Endothelial cell of umbilical vein (primary cell): Measurements from ENCODE around the gene SYTL2. TPM values are rescaled to one million over a fixed set of nuclear protein-coding genes. Genes with fewer than 3 reads are reported as not detected.

ENCODE experiments used
- BruUV-seq: library from RNA; stranded (reverse); fragments of 400-500 nt; replicated peaks from 2 replicates; lab custom pipeline; 2021; lab: Mats Ljungman, UMichigan
- CTCF ChIA-PET: fragments of 300-600, 350-600 bp; sonication (Branson Sonifier 250); formaldehyde crosslinking; loops from one replicate; lab custom pipeline; 2021; ENCODE audit warnings: antibody characterized with exemption, inconsistent platforms; lab: Charles Lee
- POLR2A ChIA-PET: fragments of 300-600, 350-600 bp; sonication (Branson Sonifier 250); formaldehyde crosslinking; loops from one replicate; lab custom pipeline; 2021; ENCODE audit warnings: antibody characterized with exemption, inconsistent platforms; lab: Charles Lee
- DNase-seq: peaks from one replicate; pipeline ENCODE4 v3.0.0-alpha.2; 2011; ENCODE audit warnings: low read depth, low spot score
- FAIRE-seq: peaks from 2 replicates; lab custom pipeline; 2011; peaks lifted over from hg19 to GRCh38; lab: Jason Lieb, UNC
- H2AFZ ChIP-seq: 2 replicates; pipeline ENCODE4 v1.6.0; 2012; ENCODE audit warnings: low read depth, low read length, control low read depth, inconsistent platforms
- H3K27ac ChIP-seq: 2 replicates; pipeline ENCODE4 v1.5.1; 2011; ENCODE audit warnings: low read depth, mild to moderate bottlenecking, control low read depth, low read length, moderate library complexity; ENCODE audit not compliant: insufficient read depth
- H3K27me3 ChIP-seq, 2 experiments: 2 replicates each; pipeline versions ENCODE4 v1.6.0 to v1.6.1; 2011; ENCODE audit warnings: low read length in 2 of 2, mixed read lengths in 1 of 2; ENCODE audit not compliant: control insufficient read depth in 2 of 2, insufficient read depth in 2 of 2
- H3K36me3 ChIP-seq, 2 experiments: 2 replicates in 1 of 2; 3 replicates in 1 of 2; pipeline ENCODE4 v1.5.1; 2011; ENCODE audit warnings: low read length in 2 of 2, mild to moderate bottlenecking in 1 of 2, moderate library complexity in 1 of 2; ENCODE audit not compliant: control insufficient read depth in 2 of 2, insufficient read depth in 2 of 2; ENCODE audit errors: extremely low read depth in 1 of 2
- H3K4me1 ChIP-seq: 3 replicates; pipeline ENCODE4 v1.5.1; 2011; ENCODE audit warnings: mild to moderate bottlenecking, low read length; ENCODE audit not compliant: control insufficient read depth, insufficient read depth; ENCODE audit errors: extremely low read depth
- H3K4me2 ChIP-seq: 2 replicates; pipeline ENCODE4 v1.6.1; 2011; ENCODE audit warnings: low read length, control low read depth, mixed read lengths; ENCODE audit not compliant: insufficient read depth
- H3K4me3 ChIP-seq, 3 experiments: fragments of 200-600 bp in 1 of 3; sonication (generic), shearing (Covaris generic) in 1 of 3; replicated peaks in 1 of 3; 2 replicates each; pipeline ENCODE4 v1.5.1; 2011 to 2016; ENCODE audit warnings: control low read depth in 3 of 3, low read length in 3 of 3, mild to moderate bottlenecking in 2 of 3, inconsistent platforms in 1 of 3, low read depth in 1 of 3, moderate library complexity in 1 of 3; ENCODE audit not compliant: insufficient read depth in 1 of 3
- H3K79me2 ChIP-seq: 2 replicates; pipeline ENCODE4 v1.6.0; 2012; ENCODE audit warnings: low read length, inconsistent platforms; ENCODE audit not compliant: control insufficient read depth, insufficient read depth
- H3K9ac ChIP-seq: replicated peaks from 2 replicates; pipeline ENCODE3; 2011; ENCODE audit warnings: low read length, control low read depth; ENCODE audit not compliant: insufficient read depth; ENCODE audit errors: extremely low read depth
- H3K9me1 ChIP-seq: replicated peaks from 3 replicates; pipeline ENCODE4 v1.6.0; 2011; ENCODE audit warnings: mild to moderate bottlenecking, low read length; ENCODE audit not compliant: control insufficient read depth, insufficient read depth; ENCODE audit errors: extremely low read depth
- H3K9me3 ChIP-seq: replicated peaks from 2 replicates; pipeline ENCODE4 v1.5.1; 2012; ENCODE audit warnings: low read length, inconsistent platforms; ENCODE audit not compliant: control insufficient read depth, insufficient read depth
- H4K20me1 ChIP-seq: replicated peaks from 2 replicates; pipeline ENCODE3; 2011; ENCODE audit warnings: mild to moderate bottlenecking, low read length; ENCODE audit not compliant: control insufficient read depth, insufficient read depth; ENCODE audit errors: extremely low read depth
- CTCF ChIP-seq, 2 donors: IDR thresholded peaks; 1 replicate in 1 of 2; 2 replicates in 1 of 2; pipeline ENCODE4 v1.5.1; 2011; ENCODE audit warnings: low read length in 2 of 2, mild to moderate bottlenecking in 2 of 2, moderate library complexity in 2 of 2, control low read depth in 1 of 2, inconsistent platforms in 1 of 2, low read depth in 1 of 2; ENCODE audit not compliant: insufficient read depth in 1 of 2; ENCODE audit errors: extremely low read depth in 1 of 2
- EZH2 ChIP-seq: IDR thresholded peaks from 2 replicates; pipeline ENCODE4 v1.6.1; 2012; ENCODE audit warnings: borderline replicate concordance, low read depth, mild to moderate bottlenecking, moderate library complexity, low read length, inconsistent platforms; ENCODE audit not compliant: severe bottlenecking
- FOS ChIP-seq: IDR thresholded peaks from 2 replicates; pipeline ENCODE4 v1.6.1; 2011; ENCODE audit warnings: mild to moderate bottlenecking, low read length, moderate library complexity, borderline replicate concordance; ENCODE audit not compliant: insufficient read depth
- GATA2 ChIP-seq: IDR thresholded peaks from 2 replicates; pipeline ENCODE4 v1.7.0; 2011; ENCODE audit warnings: low read depth, mild to moderate bottlenecking, moderate library complexity, mixed read lengths, low read length; ENCODE audit not compliant: insufficient read length, insufficient read depth
- JUN ChIP-seq: IDR thresholded peaks from 2 replicates; pipeline ENCODE4 v1.6.1; 2011; ENCODE audit warnings: borderline replicate concordance, low read depth; ENCODE audit not compliant: insufficient read length, insufficient read depth
- MAX ChIP-seq: IDR thresholded peaks from 2 replicates; pipeline ENCODE4 v1.6.1; 2011; ENCODE audit not compliant: insufficient read depth, insufficient read length
- MYC ChIP-seq: IDR thresholded peaks from one replicate; pipeline ENCODE4 v1.6.1; 2011; ENCODE audit warnings: mild to moderate bottlenecking, low read depth, low read length
- POLR2A ChIP-seq: IDR thresholded peaks from 2 replicates; pipeline ENCODE4 v1.6.1; 2012; ENCODE audit warnings: low read depth, mild to moderate bottlenecking, control low read depth, low read length
- POLR2AphosphoS5 ChIP-seq: IDR thresholded peaks from 2 replicates; pipeline ENCODE4 v1.6.1; 2012; ENCODE audit warnings: low read depth, mild to moderate bottlenecking, control low read depth, low read length, moderate library complexity; ENCODE audit not compliant: insufficient read depth
- dilution Hi-C: fragments of 300-500 bp; cut with MboI; formaldehyde crosslinking; loops from one replicate; pipeline ENCODE4 v1.15.0; 2019; ENCODE audit warnings: low sequenced_read_pairs; ENCODE audit not compliant: extremely low pct_ligation_motif_present
- intact Hi-C: fragments of 100-400 bp; cut with micrococcal nuclease; formaldehyde crosslinking; loops from one replicate; pipeline ENCODE4 v1.10.0; 2022
- polyA plus RNA-seq, 4 experiments: library from polyadenylated mRNA; depleted of rRNA in 3 of 4; stranded (reverse) in 3 of 4; unstranded in 1 of 4; fragments of >200 nt; gene quantifications; 2 replicates each; pipeline versions ENCODE4 v1.2.1 to v1.2.3, GENCODE V29; 2011 to 2012; ENCODE audit warnings: missing spikeins in 1 of 4
- total RNA-seq: library from RNA; stranded (reverse); gene quantifications from 2 replicates; pipeline ENCODE4 v1.2.3, GENCODE V29; 2021

The SYTL2 gene
- total and polyA plus RNA-seq, 2 donors (not counting 3 experiments of a cell fraction or from before 2014, with no cell fraction given) = 1.4 to 2.4 TPM

- Histone ChIP-seq H3K9ac (no peak overlapping the region), H3K79me2 (no peaks in the 10 kb centered on the region), H3K27ac (no peak overlapping the region), H3K4me1 (peaks cover 1% of the 10 kb centered on the region), H3K4me3 (no peak overlapping the region), H3K9me1 (no peaks in the 10 kb centered on the region), H3K4me2 (no peak overlapping the region), H4K20me1 (no peaks in the 10 kb centered on the region), H2AFZ (no peak overlapping the region), H3K9me3 (no peaks in the 10 kb centered on the region), H3K27me3 (peaks cover 23 to 24% of the 10 kb centered on the region in 2 experiments), H3K36me3 (no peaks in the 10 kb centered on the region)
- dilution Hi-C loops (no loop called here), intact Hi-C loops (no loop called here)
- CTCF ChIA-PET = no interaction called here
- no peak for TF ChIP-seq GATA2
- no peak for TF ChIP-seq POLR2A
- no peak for TF ChIP-seq MYC
- no peak for TF ChIP-seq EZH2
- TF ChIP-seq POLR2AphosphoS5 = no peak
- TF ChIP-seq CTCF (IDR thresholded peaks at IDR 0.05; ENCODE audit: extremely low read depth in 1 of 2, insufficient read depth in 1 of 2, low read depth in 1 of 2, low read length in 2 of 2) = no peak
- no peak for TF ChIP-seq JUN
- no peak for TF ChIP-seq MAX
- no peak for TF ChIP-seq FOS
- POLR2A ChIA-PET = no interaction called here
- DNase-seq (no peak), FAIRE-seq (no peak)
- no TSS peak for BruUV-seq
Measured at GRCh38 chr11:85805387-85805786, 5.6 kb downstream of the SYTL2 start.
